ENCODE results near the gene MAB21L2.

DNA sequence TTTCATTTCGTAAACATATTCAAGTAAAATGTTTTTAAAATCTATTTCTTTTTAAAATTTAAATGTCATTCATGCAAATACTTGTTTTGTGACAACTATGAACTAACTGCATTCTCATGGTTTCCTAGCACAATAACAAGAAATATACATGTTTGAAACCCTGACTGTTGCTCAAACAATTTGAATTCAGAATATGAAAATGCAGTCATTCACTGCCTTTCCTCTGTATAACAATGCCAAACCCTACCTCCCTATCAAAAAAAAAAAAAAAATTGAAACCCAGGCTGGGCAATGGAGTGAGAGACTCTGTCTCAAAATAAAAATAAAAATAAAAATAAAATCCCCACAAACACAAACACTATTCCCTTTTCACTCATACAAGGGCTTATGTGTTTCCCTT is 42.1 kb downstream of the MAB21L2 start:
- TF ChIP-seq, protein P1, sequence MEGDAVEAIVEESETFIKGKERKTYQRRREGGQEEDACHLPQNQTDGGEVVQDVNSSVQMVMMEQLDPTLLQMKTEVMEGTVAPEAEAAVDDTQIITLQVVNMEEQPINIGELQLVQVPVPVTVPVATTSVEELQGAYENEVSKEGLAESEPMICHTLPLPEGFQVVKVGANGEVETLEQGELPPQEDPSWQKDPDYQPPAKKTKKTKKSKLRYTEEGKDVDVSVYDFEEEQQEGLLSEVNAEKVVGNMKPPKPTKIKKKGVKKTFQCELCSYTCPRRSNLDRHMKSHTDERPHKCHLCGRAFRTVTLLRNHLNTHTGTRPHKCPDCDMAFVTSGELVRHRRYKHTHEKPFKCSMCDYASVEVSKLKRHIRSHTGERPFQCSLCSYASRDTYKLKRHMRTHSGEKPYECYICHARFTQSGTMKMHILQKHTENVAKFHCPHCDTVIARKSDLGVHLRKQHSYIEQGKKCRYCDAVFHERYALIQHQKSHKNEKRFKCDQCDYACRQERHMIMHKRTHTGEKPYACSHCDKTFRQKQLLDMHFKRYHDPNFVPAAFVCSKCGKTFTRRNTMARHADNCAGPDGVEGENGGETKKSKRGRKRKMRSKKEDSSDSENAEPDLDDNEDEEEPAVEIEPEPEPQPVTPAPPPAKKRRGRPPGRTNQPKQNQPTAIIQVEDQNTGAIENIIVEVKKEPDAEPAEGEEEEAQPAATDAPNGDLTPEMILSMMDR (IDR thresholded peaks at IDR 0.05), result no peak
- TF ChIP-seq, protein P2, sequence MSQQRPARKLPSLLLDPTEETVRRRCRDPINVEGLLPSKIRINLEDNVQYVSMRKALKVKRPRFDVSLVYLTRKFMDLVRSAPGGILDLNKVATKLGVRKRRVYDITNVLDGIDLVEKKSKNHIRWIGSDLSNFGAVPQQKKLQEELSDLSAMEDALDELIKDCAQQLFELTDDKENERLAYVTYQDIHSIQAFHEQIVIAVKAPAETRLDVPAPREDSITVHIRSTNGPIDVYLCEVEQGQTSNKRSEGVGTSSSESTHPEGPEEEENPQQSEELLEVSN (IDR thresholded peaks at IDR 0.05; ENCODE audit: borderline replicate concordance, low read depth), result no peak
- TF ChIP-seq SMC3 (IDR thresholded peaks at IDR 0.05) (no peak), MAFK (IDR thresholded peaks at IDR 0.05; ENCODE audit: partially characterized antibody) (no peak), RFX5 (IDR thresholded peaks at IDR 0.05) (no peak), CEBPB (IDR thresholded peaks at IDR 0.05) (no peak), POLR2A (IDR thresholded peaks at IDR 0.05; ENCODE audit: low read length) (no peak), EHF (CRISPR knock-in tag; IDR thresholded peaks at IDR 0.05) (no peak), EP300 (IDR thresholded peaks at IDR 0.05) (no peak)
- TF ChIP-seq, protein P3, sequence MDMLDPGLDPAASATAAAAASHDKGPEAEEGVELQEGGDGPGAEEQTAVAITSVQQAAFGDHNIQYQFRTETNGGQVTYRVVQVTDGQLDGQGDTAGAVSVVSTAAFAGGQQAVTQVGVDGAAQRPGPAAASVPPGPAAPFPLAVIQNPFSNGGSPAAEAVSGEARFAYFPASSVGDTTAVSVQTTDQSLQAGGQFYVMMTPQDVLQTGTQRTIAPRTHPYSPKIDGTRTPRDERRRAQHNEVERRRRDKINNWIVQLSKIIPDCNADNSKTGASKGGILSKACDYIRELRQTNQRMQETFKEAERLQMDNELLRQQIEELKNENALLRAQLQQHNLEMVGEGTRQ (IDR thresholded peaks at IDR 0.05), result no peak
